Measurements from ENCODE around the gene ICA1L.

The ICA1L gene

GRCh38 chr2:202780514-202781021 is 91.0 kb downstream of the ICA1L start:
- DNase-seq, result no peak

GRCh38 chr2:202778217-202778616 is 93.3 kb downstream of the ICA1L start:
- no peak for DNase-seq

- DNase-seq, result no peak
Measured at GRCh38 chr2:202774104-202774503, 97.5 kb downstream of the ICA1L start.

- DNase-seq, result peak; percentile 55
Measured at GRCh38 chr2:202773301-202773973, 98.1 kb downstream of the ICA1L start.

- DNase-seq, result no peak
Measured at GRCh38 chr2:202771741-202772460, 99.7 kb downstream of the ICA1L start.

- no peak for DNase-seq
Measured at GRCh38 chr2:202771336-202771735, 100.2 kb downstream of the ICA1L start.

GRCh38 chr2:202769201-202769600 is 102.4 kb downstream of the ICA1L start:
- DNase-seq, result no peak

- DNase-seq, result no peak
Measured at GRCh38 chr2:202768273-202768672, 103.3 kb downstream of the ICA1L start.

GRCh38 chr2:202765436-202765835 is 106.1 kb downstream of the ICA1L start:
- DNase-seq, result no peak

- DNase-seq, result no peak
Measured at GRCh38 chr2:202764991-202765390, 106.6 kb downstream of the ICA1L start.

GRCh38 chr2:202763916-202764315 is 107.7 kb downstream of the ICA1L start:
- no peak for DNase-seq

GRCh38 chr2:202762556-202762955 is 109.0 kb downstream of the ICA1L start:
- peak; percentile 44 for DNase-seq

GRCh38 chr2:202760848-202761247 is 110.7 kb downstream of the ICA1L start:
- no peak for DNase-seq

- no peak for DNase-seq
Measured at GRCh38 chr2:202758604-202759003, 113.0 kb downstream of the ICA1L start.

GRCh38 chr2:202758128-202758527 is 113.4 kb downstream of the ICA1L start:
- no peak for DNase-seq

GRCh38 chr2:202757339-202757738 is 114.2 kb downstream of the ICA1L start:
- no peak for DNase-seq

GRCh38 chr2:202756598-202756997 is 115.0 kb downstream of the ICA1L start:
- DNase-seq, result no peak

GRCh38 chr2:202754936-202755335 is 116.6 kb downstream of the ICA1L start:
- DNase-seq, result no peak

- no peak for DNase-seq
Measured at GRCh38 chr2:202752071-202752470, 119.5 kb downstream of the ICA1L start.

GRCh38 chr2:202750763-202751427 is 120.7 kb downstream of the ICA1L start:
- DNase-seq, result no peak

- no peak for DNase-seq
Measured at GRCh38 chr2:202749477-202749876, 122.1 kb downstream of the ICA1L start.

- no peak for DNase-seq
Measured at GRCh38 chr2:202743613-202744012, 128.0 kb downstream of the ICA1L start.

GRCh38 chr2:202736826-202737225 is 134.7 kb downstream of the ICA1L start:
- no peak for DNase-seq

GRCh38 chr2:202726070-202726469 is 145.5 kb downstream of the ICA1L start:
- no peak for DNase-seq
